Uterus (tissue), 4 donors: ENCODE measurements around the gene SLIT3. TPM values are rescaled to one million over a fixed set of nuclear protein-coding genes. Genes with fewer than 3 reads are reported as not detected.

ENCODE experiments used
- DNase-seq, 2 donors: peaks; one replicate each; pipeline ENCODE4 v3.0.0-alpha.2; 2019 to 2020
- H3K27ac ChIP-seq, 2 donors: fragments of 200-600 bp; sonication (generic); 1 replicate in 1 of 2; 2 replicates in 1 of 2; pipeline ENCODE4 v1.5.1; 2016 to 2018
- H3K27me3 ChIP-seq, 2 donors: fragments of 200-600 bp; sonication (generic); one replicate each; pipeline ENCODE4 v1.5.1; 2018 to 2019; ENCODE audit warnings: control low read depth in 1 of 2
- H3K36me3 ChIP-seq, 2 donors: fragments of 200-600 bp; sonication (generic); one replicate each; pipeline ENCODE4 v1.5.1; 2019; ENCODE audit warnings: control low read depth in 1 of 2
- H3K4me1 ChIP-seq, 2 donors: fragments of 200-600 bp; sonication (generic); one replicate each; pipeline ENCODE4 v1.5.1; 2018 to 2019; ENCODE audit warnings: control low read depth in 1 of 2
- H3K4me3 ChIP-seq, 2 donors: fragments of 200-600 bp; sonication (generic); 1 replicate in 1 of 2; 2 replicates in 1 of 2; pipeline ENCODE4 v1.5.1; 2018 to 2019; ENCODE audit warnings: mild to moderate bottlenecking in 1 of 2
- H3K9me3 ChIP-seq, 2 donors: fragments of 200-600 bp; sonication (generic); one replicate each; pipeline ENCODE4 v1.5.1; 2019; ENCODE audit warnings: control low read depth in 1 of 2
- POLR2A ChIP-seq, 2 donors: fragments of 450-650 bp; IDR thresholded peaks; one replicate each; pipeline ENCODE4 v1.6.1; 2016; ENCODE audit warnings: antibody characterized with exemption in 2 of 2, mild to moderate bottlenecking in 1 of 2, moderate library complexity in 1 of 2
- intact Hi-C: fragments of 100-400 bp; cut with DNase I; formaldehyde crosslinking; loops from one replicate; pipeline ENCODE4 v1.15.1; 2023; ENCODE audit warnings: low total_unique reads
- total RNA-seq, 4 donors: library from RNA; depleted of rRNA in 3 of 4; stranded (reverse); fragments of >200 nt in 3 of 4; gene quantifications; one replicate each; pipeline versions ENCODE4 v1.1.0 to v1.2.4, GENCODE V29; 2014 to 2023
- TF ChIP-seq, protein P1 (sequence below), 4 experiments: fragments of 200-600 bp in 2 of 4; fragments of 450-650 bp in 2 of 4; sonication (generic) in 2 of 4; IDR thresholded peaks; one replicate each; pipeline ENCODE4 v1.5.1; 2016 to 2019; ENCODE audit warnings: antibody characterized with exemption in 4 of 4, mild to moderate bottlenecking in 2 of 4, moderate library complexity in 1 of 4
- donor health status: DM: yes; HTN: yes; CAD: no.

Gene SLIT3
- total RNA-seq, 4 donors from 2014 or later, result 9.4 to 62.2 (median 28.1) TPM

DNA sequence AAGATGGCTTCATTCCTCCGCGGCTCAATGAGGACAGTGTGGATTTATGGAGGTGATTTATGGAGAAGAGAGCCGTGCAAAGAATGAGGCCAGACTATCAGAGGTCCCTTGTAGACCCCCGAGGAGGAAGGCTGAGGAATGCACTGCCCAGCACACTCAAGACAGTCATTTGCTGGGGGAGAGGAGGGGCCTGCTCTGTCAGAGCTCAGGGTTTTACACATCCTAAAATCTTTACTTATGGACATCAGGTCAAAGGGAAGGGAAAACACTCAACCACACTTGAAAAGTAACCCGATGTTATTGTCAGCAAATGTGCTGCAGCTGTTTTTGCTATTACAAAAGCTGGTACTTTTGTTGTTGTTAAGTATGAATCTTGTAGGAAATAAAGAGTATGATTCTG, 289.5 kb downstream of the SLIT3 start:
- Histone ChIP-seq H3K4me1 (no peaks in the 10 kb centered on the region), H3K36me3 (no peaks in the 10 kb centered on the region), H3K4me3 (no peak overlapping the region), H3K9me3 (no peaks in the 10 kb centered on the region), H3K27me3 (no peaks in the 10 kb centered on the region), H3K27ac (no peak overlapping the region)
- intact Hi-C loops, result no loop called here
- TF ChIP-seq POLR2A (IDR thresholded peaks at IDR 0.05), result no peak
- TF ChIP-seq, protein P1, sequence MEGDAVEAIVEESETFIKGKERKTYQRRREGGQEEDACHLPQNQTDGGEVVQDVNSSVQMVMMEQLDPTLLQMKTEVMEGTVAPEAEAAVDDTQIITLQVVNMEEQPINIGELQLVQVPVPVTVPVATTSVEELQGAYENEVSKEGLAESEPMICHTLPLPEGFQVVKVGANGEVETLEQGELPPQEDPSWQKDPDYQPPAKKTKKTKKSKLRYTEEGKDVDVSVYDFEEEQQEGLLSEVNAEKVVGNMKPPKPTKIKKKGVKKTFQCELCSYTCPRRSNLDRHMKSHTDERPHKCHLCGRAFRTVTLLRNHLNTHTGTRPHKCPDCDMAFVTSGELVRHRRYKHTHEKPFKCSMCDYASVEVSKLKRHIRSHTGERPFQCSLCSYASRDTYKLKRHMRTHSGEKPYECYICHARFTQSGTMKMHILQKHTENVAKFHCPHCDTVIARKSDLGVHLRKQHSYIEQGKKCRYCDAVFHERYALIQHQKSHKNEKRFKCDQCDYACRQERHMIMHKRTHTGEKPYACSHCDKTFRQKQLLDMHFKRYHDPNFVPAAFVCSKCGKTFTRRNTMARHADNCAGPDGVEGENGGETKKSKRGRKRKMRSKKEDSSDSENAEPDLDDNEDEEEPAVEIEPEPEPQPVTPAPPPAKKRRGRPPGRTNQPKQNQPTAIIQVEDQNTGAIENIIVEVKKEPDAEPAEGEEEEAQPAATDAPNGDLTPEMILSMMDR (IDR thresholded peaks at IDR 0.05), result no peak
- no peak for DNase-seq

DNA sequence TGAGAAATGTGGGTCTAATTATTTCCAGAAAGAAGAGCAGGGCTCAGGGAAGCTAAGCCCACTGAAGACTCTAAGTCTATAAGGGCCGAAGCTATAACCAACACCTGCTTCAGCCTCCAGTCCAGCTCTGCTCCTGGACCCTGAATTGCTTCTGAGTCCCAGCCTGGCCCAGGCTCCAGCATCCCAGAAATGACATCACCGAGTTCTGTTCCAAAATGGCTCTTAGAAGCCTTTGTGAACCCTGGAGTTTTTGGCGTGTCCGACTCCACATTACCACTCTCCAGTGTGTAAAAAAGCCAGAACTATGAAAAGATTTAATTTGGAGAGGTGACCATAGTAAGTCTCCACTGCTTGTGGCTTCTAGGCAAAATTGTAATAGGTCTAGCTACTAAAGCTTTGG, 289.9 kb downstream of the SLIT3 start:
- no peak for DNase-seq
- no peaks in the 10 kb centered on the region for H3K36me3 ChIP-seq
- intact Hi-C loops, result no loop called here
- TF ChIP-seq, protein P1 (IDR thresholded peaks at IDR 0.05), result no peak
- TF ChIP-seq POLR2A (IDR thresholded peaks at IDR 0.05), result no peak
- no peak overlapping the region for H3K27ac ChIP-seq
- H3K4me3 ChIP-seq, result no peak overlapping the region
- no peaks in the 10 kb centered on the region for H3K4me1 ChIP-seq
- H3K27me3 ChIP-seq, result no peaks in the 10 kb centered on the region
- no peaks in the 10 kb centered on the region for H3K9me3 ChIP-seq

DNA sequence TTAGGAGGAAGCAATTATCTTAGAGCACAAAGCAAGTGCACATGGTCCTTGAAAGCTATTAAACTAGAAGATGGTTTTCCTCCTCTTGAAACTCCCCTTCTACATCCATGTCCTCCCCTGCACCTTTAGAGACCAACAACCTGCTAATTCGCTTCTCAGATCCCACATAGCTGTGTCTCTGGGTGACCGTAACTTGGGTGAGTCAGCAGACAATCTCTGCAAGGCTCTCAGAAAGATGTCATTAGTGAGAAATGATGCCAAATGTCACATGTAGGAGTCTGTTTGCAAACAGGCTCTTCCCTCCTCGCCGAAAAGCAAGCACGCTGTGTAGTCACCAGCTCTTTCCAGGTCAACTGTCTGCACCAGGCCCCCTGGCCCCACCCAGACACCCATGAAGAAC, 291.8 kb downstream of the SLIT3 start:
- H3K27me3 ChIP-seq, result no peaks in the 10 kb centered on the region
- TF ChIP-seq, protein P1 (IDR thresholded peaks at IDR 0.05), result no peak
- no peak for TF ChIP-seq POLR2A (IDR thresholded peaks at IDR 0.05)
- intact Hi-C loops, result no loop called here
- H3K4me1 ChIP-seq, result no peaks in the 10 kb centered on the region
- H3K27ac ChIP-seq, result no peak overlapping the region
- DNase-seq, result no peak
- H3K9me3 ChIP-seq, result no peaks in the 10 kb centered on the region
- H3K36me3 ChIP-seq, result no peaks in the 10 kb centered on the region
- H3K4me3 ChIP-seq, result no peak overlapping the region

DNA sequence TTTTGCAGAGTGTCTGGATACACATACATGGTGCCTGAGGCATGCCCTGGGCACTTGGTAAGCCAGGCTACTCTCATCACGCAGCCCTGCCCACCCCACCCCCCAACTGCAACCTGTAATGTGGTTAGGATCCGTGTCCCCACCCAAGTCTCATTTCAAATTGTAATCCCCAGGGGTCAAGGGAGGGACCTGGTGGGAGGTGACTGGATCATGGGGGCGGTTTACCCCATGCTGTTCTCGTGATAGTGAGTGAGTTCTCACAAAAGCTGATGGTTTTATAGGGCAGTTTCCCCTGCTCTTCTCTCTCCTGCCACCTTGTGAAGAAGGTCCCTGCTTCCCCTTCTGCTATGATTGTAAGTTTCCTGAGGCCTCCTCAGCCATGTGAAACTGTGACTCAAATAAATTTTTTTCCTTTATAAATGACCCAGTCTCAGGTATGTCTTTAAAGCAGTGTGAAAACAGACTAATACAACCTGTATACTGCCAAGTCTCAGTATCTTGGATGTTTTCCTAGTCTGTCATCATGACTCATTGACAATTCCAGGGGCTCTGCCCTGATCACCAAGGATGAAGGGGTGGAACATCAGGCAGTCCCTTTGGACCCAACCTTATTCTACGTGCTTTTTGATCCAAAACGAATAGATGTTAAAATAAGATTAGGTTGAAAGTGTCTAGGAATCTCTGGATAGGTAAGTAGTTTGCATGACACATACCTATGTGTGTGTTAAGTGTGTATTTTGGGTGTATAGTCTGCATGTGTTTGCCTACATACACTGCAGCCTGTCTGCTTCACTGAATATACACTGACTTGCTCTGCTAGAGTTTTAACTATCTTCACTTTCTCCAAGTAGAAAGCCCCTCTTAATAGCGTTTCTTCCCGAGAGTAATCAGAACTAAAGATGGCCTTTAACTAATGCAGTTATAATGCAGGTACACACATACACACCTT, 293.8 kb downstream of the SLIT3 start:
- no peaks in the 10 kb centered on the region for H3K27me3 ChIP-seq
- no peaks in the 10 kb centered on the region for H3K9me3 ChIP-seq
- DNase-seq, result no peak
- no peaks in the 10 kb centered on the region for H3K36me3 ChIP-seq
- H3K27ac ChIP-seq, result no peak overlapping the region
- TF ChIP-seq, protein P1 (IDR thresholded peaks at IDR 0.05), result no peak
- TF ChIP-seq POLR2A (IDR thresholded peaks at IDR 0.05), result no peak
- no peaks in the 10 kb centered on the region for H3K4me1 ChIP-seq
- H3K4me3 ChIP-seq, result no peak overlapping the region
- intact Hi-C loops, result no loop called here

DNA sequence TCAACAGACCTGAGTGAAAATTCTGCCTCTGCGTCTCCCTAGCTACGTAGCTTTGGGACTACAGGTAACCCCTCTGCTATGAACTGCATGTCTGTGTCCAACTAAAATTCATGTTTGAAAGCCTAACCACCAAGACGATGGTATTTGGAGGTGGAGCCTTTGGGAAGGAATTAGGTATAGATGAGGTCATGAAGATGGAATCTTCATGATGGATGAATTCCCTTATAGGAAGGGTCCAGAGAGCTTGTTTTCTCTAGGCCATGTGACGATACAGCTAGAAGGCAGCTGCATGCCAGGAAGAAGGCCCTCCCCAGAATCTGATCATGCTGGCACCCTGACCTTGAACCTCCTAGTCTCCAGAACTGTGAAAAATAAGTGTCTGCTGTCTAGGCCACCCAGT, 296.4 kb downstream of the SLIT3 start:
- Histone ChIP-seq H3K9me3 (no peaks in the 10 kb centered on the region), H3K4me1 (no peaks in the 10 kb centered on the region), H3K27ac (peak overlapping the region; percentile 54 to 58), H3K27me3 (no peaks in the 10 kb centered on the region), H3K36me3 (no peaks in the 10 kb centered on the region), H3K4me3 (no peak overlapping the region)
- TF ChIP-seq, protein P1 (IDR thresholded peaks at IDR 0.05), result no peak
- TF ChIP-seq POLR2A (IDR thresholded peaks at IDR 0.05), result no peak
- intact Hi-C loops, result no loop called here
- DNase-seq, result no peak
